Adipose tissue (tissue), 3 donors: ENCODE measurements around the gene MATR3. TPM values are rescaled to one million over a fixed set of nuclear protein-coding genes. Genes with fewer than 3 reads are reported as not detected.

Experiments used
- H3K27ac ChIP-seq: one replicate; pipeline ENCODE4 v1.5.1; 2013; ENCODE audit warnings: low read depth, low read length
- WGBS, 3 donors: extraction: QIAGEN DNeasy Blood & Tissue Kit; methylation state at CpG; one replicate each; pipeline ENCODE4 v1.1.7; 2013; 5-methylcytosine and 5-hydroxymethylcytosine counted together
- polyA plus RNA-seq, 3 donors: library from polyadenylated mRNA; stranded (reverse); fragments of 200-250 nt; gene quantifications; one replicate each; pipeline ENCODE4 v1.2.3, GENCODE V29; 2013
- donor health status: healthy with polysubstance abuse.
- donor health status: Bipolar disorder and iron deficiency.
- donor health status: healthy.

MATR3 gene, protein sequence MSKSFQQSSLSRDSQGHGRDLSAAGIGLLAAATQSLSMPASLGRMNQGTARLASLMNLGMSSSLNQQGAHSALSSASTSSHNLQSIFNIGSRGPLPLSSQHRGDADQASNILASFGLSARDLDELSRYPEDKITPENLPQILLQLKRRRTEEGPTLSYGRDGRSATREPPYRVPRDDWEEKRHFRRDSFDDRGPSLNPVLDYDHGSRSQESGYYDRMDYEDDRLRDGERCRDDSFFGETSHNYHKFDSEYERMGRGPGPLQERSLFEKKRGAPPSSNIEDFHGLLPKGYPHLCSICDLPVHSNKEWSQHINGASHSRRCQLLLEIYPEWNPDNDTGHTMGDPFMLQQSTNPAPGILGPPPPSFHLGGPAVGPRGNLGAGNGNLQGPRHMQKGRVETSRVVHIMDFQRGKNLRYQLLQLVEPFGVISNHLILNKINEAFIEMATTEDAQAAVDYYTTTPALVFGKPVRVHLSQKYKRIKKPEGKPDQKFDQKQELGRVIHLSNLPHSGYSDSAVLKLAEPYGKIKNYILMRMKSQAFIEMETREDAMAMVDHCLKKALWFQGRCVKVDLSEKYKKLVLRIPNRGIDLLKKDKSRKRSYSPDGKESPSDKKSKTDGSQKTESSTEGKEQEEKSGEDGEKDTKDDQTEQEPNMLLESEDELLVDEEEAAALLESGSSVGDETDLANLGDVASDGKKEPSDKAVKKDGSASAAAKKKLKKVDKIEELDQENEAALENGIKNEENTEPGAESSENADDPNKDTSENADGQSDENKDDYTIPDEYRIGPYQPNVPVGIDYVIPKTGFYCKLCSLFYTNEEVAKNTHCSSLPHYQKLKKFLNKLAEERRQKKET
- 100 to 1,000 TPM in 2 of 3 donors, 10 to 100 TPM in 1; 56.7 to 114 (median 101) TPM for polyA plus RNA-seq

DNA sequence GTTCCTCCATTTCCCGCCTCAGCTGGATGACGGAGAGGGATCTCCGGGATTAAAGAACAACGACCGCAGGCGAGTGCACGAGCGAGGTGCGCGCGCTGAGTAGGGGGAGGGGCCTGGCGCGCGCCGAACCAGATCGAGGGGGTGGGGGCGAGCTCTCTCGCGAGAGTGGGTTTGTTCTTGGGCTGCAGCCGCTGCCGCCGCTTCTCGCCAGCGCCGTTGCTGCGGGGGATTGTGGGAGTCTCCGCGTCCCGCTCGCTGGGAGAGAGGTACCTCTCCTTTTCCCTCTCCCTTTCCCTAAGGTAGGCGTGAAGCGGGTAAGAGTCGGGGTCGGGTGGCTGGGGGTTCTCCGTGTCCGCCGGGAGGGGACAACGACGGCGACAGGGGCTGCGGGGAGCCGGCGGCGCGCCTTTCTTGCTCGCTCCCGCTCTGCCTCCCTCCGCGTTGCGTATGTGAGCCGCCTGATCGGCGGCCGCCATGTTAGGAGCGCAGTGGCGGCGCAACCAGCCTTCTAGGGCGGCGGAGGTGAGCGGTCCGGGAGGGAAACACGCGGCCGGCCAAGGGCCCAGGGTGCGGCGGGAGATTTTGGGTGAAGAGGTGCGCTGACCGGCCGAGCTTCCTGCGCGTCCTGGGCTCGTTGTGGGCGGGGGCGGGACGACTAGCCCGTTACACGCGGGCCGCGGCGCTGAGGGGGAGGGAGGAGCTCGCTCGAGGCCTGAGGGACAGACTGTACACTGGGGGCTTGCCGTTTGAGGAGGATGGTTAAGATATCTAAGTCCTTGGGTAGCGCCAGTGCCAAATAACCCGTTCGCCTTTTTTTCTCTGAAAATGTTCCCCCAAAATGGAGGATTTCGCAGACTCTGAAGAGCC is at the start of gene MATR3:
TSS of gene MATR3 (plus strand) at position 234 of the 867 bp plus-strand sequence. CDS start 13,676 bp downstream, outside the sequence.
- 0% methylated on average over 81 to 88 of the region's 88 CpGs for WGBS, 3 donors
- peak within 1 kb of the TSS; percentile 94 for H3K27ac ChIP-seq

DNA sequence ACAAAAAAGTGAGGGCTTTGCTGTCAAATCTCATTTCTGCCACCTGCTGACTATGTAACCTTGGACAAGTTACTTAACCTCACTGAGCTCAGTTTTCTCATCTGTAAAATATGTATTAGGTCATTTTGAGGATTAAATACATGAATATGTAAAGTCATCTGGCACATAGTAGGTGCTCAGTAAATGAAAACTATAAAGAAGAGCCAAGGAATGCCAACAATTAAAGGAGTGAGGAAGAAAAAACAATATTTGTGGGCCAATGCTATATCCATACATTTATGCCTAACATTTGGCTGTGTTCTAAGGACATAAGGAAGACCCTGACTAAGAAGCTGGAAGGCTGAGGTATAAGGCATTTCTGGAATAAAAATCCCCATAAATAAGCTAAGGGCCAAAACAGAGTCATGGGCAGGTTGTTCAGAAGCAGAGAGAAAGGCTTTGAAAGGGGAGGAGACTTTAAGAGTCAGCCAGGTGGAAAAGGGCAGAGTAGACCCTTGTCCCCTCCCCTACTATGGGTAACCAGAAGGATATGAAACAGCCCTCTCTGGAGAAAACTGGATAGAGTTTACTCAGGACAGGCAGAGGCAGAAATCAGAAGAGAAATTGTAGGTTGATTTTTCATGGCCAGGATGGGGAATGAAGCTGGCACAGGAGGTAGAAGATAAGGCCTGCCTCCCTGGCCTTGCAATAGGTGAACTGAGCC is 47.8 kb upstream of the MATR3 start:
- H3K27ac ChIP-seq = no peak overlapping the region

DNA sequence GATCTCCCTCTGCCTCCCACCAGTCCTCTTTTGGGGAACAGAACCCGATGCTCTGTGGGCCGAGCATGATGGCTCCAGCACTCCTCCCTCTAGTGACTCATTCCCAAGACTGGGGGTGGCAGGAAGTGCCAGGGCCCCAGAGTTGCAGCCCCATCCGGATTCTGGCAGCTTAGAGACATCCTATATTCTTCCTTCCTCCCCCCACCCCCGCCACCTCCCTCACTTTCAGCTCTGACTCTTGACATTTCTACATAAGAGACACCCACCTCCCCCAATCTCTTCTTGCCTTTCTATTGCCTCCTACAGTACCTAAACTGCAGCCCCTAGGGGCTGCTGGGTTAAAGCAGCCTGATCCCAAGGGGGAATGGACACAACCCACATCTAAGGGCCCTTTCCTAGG is 47.1 kb upstream of the MATR3 start:
- 18 to 67% (median 26%) methylated on average over 4 of the region's 4 CpGs for WGBS, 3 donors
- H3K27ac ChIP-seq = no peak overlapping the region

DNA sequence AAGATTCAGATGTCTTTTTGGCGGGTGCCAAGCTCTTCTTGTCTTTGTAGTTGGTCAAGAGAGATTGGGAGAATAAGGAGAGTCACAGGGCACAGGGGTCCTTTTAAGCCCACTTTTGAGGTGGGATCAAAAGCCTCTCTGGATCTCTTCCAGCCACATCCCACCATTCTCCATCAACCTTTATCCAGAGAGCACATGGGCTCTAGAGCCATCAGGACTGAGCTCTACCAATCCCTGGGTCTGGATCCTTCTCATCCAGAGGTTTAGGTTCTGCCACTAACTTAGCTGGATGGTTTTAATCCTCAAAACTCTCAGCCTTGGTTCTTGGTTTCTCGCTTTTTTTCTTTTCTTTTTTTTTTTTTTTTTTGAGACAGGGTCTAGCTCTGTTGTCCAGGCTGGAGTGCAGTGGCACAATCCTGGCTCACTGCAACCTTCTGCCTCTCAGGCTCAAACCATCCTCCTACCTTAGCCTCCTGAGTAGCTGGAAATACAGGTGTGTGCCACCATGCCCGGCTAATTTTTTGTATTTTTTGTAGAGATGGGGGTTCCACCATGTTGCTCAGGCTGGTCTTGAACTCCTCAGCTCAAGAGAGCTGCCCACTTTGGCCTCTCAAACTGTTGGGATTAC is 44.6 kb upstream of the MATR3 start:
- 97 to 98% (median 98%) methylated on average over 3 of the region's 3 CpGs for WGBS, 3 donors
- no peak overlapping the region for H3K27ac ChIP-seq

DNA sequence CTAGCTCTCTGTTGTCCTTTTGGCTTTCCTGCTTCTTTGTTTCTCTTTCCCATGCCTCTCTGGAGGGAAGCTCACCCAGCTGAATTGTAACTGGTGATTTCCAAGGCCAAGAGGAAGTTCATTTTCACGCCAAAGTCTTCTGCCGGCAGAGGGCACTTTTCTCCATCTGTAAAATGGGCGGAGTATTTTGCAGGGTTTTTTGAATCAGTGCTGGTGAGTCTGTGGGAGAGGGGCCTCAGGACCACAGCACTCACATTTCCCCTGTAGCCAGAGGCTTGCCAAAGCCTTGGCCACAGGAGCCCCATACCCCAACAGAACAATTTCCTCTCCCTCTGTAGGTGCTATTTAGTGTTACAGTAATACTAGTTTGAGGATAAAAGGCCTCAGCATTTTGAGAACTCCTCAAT is 42.3 kb upstream of the MATR3 start:
- WGBS, 3 donors = 40 to 43% (median 43%) methylated on average over 3 of the region's 3 CpGs
- no peak overlapping the region for H3K27ac ChIP-seq

DNA sequence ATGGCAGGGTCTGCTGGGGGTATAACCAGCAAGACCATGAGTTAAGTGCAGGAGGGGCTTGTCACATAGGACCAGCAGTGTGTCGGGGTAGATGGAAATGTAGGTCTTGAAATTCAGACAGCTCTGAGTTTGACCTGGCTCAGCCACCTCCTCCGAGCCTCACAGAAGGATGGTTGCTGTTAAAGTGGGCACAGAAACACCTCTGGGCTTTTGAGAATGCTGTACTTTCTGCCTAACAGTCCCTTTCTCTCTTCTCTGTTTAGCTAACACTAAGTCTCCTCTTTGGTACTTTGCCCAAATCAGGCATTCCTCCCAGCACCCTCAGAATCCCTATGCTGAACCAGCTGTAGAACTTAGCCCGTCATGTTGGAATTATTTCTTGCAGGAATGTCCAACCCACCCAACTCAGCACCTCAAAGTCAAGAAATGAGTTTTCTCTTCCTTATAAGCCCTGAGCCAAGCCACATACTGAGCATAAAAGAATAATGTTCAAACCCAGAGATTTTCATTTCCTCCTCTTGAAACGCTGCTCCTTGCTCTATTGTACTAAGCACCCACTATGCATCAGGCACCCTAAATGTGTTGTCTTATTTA is 41.7 kb upstream of the MATR3 start:
- no peak overlapping the region for H3K27ac ChIP-seq
- 80 to 81% (median 81%) methylated on average over 4 of the region's 4 CpGs for WGBS, 3 donors

DNA sequence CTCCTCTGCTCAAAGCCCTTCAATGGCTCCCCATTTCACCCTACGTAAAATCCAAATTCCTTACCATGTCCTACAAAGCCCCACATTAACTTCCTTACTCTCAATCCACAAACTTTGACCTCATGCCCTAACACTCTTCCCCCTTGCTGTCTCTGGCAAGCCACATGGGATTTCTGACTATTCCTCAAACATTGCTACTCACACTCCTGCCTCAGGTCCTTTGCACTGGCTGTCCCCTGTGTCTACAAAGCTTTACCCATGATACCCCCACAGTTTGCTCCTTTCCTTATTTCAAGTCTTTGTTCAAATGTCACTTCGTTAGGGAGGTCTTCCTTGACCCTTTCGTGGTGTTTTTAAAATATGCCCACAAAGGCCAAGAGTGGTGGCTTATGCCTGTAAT is 40.4 kb upstream of the MATR3 start:
- no peak overlapping the region for H3K27ac ChIP-seq
- 88 to 96% (median 91%) methylated on average over 3 of the region's 3 CpGs for WGBS, 3 donors

DNA sequence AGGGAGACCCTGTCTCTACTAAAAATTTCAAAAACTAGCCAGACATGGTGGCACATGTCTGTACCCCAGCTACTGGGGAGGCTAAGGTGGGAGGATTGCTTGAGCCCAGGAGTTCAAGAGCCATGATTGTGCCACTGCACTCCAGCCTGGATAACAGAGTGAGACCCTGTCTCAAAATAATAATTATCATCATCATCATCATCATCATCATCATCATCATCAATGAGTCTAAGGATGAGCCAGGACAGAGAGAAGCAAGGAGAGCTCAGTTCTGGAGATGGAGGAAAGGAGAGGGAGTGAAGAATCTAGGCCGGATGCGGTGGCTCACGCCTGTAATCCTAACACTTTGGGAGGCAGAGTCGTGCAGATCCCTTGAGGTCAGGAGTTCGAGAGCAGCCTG is 36.7 kb upstream of the MATR3 start:
- 83 to 98% (median 91%) methylated on average over 5 of the region's 5 CpGs for WGBS, 3 donors
- no peak overlapping the region for H3K27ac ChIP-seq

DNA sequence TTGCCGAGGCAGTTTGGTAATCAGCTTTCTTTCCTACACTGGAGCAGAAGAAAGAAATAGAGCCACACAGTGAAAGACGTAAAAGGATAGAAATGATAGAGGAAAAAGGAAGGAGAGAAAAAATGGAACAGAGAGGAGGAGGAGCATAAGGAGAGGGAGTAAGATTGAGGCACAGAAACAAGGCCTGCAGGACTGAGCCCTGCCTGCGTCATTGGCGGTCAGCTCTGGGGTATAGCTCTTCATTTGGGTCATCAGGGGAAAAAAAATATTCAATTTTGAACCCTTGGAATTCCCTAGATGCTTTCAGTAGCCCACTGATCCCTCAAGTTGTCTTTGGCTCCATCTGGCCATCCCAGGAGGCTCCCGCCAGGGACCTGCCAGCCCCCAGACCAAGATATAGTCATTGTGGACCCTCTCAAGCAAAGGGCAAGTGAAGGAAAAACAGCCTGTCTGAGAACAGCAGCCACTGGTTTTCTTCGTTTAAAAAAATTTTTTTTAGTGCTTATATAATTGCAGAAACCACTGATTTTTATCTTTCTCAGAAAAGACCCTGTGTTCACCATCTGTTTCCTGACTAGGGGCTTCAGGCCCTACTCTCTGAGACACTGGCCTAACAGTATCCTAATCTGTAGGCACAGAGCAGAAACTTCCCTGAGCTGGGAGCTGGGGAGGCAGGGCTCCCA is 31.3 kb upstream of the MATR3 start:
- 52 to 83% (median 52%) methylated on average over 6 of the region's 6 CpGs for WGBS, 3 donors
- H3K27ac ChIP-seq = no peak overlapping the region

DNA sequence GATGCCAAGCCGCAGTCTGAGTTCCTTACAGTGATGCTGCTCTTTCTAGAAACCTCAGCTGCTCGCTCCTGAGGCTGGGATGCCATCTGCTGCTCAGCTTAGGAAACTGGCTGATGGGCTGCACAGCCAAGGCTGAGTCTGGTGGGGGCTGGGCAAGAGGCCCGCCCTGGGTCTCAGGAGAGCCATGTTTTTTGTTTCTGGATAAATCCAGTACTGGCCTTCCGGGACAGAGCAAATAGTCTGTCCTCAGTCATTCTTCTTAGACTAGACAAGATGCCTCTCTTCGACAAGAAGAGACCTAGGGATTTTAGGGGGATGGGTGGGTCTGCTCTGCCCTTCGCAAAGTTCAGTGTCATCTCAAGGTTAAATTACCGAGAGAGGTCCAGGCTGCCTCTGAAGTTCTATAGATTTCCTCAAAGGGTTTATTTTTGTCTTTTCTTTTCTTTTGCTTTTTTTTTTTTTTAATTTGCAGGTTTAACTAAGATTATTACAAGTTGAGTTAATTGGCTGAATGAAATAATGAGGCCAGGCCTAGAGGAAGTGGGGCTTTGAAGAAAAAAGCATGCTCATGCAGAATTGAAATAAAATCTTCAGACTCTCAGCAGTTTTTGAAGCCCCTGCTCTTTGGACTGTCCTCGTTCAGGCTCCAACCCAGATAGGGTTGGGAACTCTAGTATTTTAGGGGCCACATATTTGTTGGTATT is 30.6 kb upstream of the MATR3 start:
- WGBS, 3 donors = 21 to 34% (median 30%) methylated on average over 8 of the region's 8 CpGs
- H3K27ac ChIP-seq = no peak overlapping the region

DNA sequence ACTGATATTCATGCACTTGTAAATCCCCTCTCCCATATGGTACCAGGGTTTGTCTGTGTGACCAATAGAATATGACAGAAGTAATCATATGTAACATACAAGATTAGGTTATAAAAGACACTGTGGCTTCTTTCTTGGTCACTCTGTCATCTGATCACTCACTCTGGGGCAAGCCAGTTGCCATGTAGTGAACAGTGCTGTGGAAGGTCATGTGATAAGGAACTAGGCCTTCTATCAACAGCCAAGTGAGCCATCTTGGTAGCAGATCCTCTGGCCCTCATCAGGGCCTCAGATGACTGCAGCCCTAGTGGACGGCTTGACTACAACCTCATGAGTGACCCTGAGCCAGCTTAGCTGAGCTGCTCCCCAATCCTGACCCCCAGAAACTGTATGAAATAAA is 30.0 kb upstream of the MATR3 start:
- WGBS, 3 donors = 65 to 93% (median 86%) methylated on average over 1 of the region's 1 CpG
- H3K27ac ChIP-seq = no peak overlapping the region

DNA sequence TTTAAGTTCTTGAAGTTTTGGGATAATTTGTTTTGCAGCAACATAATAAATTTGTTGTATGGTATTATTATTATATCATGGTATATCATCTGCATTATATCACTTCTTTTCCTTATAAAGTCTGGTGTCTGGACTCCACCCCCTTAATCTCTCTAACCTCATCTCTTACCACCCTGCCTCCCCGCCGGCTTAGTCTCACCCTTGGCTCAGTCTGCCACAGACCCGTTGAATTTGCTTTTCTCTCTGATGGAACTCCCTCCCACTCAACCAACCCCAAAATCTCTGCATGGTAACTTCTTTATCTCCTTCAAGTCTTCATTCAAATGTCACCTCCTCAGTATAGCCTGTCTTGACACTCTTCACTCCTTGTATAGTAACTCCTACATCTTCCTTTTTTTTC is 29.6 kb upstream of the MATR3 start:
- 90 to 98% (median 92%) methylated on average over 3 of the region's 3 CpGs for WGBS, 3 donors
- no peak overlapping the region for H3K27ac ChIP-seq

DNA sequence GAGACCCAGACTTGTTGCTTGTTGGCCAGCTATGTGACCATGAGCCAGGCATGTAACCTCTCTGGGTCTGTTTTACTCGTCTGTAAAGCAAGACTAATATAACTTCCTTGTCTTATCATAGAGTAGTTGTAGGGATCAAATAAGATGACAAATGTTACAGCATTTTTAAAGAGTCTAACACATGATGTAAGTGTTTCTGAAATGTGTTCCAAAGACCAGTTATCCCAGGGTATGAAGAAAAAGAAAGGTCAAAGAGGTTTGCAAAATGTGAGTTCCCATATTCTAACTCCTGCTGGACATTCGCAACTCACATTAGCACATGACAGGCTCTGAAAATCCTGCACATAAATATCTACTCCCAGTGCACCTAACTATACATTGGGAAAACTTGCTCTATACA is 28.5 kb upstream of the MATR3 start:
- WGBS, 3 donors = 65 to 71% (median 70%) methylated on average over 2 of the region's 2 CpGs
- no peak overlapping the region for H3K27ac ChIP-seq

DNA sequence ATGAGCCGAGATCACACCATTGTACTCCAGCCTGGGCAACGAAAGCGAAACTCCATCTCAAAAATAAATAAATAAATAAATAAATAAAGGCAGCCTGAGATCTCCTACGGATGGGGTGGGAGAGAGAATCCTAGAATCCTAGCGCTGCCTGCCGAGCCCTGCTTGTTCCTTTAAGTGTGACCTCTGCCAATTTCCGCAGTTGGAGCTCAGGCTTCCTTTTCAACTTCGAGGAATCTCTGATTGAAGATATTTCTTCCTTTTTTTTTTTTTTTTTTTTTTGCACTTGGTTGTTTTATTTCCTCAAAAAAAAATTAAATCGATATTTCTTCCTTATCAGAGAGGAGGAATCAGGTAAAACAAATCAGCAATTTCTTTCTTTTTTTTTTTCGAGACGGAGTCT is 27.3 kb upstream of the MATR3 start:
- H3K27ac ChIP-seq = no peak overlapping the region
- 67 to 91% (median 74%) methylated on average over 11 of the region's 11 CpGs for WGBS, 3 donors

DNA sequence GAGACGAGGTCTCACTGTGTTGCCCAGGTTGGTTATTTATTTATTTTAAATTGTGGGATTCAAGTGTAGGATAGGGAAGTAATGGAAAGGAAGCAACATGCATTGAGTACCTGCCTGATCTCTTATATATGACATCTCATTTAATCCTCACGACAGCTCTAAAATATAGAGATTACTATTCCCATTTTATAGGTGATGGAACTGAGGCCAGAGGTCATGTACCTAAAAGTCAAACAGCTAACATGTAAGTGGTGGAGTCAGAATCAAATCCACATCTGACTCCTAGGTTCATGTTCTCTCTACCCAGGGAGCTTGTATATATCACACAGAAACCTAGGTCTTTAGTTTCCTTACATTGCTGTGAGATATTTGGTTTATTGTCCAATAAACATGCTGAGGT is 26.1 kb upstream of the MATR3 start:
- 77 to 96% (median 93%) methylated on average over 2 of the region's 2 CpGs for WGBS, 3 donors

More for the DNA sequence above, 26.1 kb upstream of the MATR3 start:
- H3K27ac ChIP-seq = no peak overlapping the region
